ENCODE results near the gene PDGFC. TPM values are rescaled to one million over a fixed set of nuclear protein-coding genes. Genes with fewer than 3 reads are reported as not detected.

PDGFC gene
- polyA plus RNA-seq, 1 donor (not counting 4 experiments of a cell fraction or from before 2014, with no cell fraction given), result 29.7 TPM

DNA sequence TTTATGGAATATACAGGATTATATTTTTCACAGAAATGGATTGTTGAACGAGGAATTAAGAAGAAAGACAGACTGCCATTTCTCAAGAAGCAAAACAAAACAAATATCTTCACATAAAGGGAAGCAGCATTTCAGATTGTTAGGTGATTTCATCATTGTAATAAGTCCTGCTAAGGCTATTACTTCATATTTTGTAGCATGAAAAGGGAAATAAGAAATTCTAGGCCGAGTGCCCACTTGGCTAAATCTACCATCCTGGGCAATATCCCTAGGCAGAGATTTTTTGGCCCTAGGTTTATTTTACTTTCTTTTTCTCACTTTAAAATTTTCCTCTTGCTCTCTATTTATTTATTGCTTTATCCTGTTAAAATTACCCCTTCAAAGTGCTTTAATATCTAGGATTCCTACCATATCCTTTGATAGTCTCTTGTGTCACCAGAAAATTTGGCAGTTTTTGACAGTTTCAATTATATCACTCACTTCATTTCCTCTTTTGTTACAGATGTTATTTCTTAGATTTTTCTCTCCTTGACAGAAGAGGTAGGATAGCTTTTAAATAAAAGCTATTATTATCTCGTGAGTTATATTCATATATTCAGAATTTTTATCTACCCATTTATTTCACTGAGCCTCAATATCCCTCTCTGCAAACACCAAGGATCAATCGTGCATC, 142.3 kb downstream of the PDGFC start:
- Histone ChIP-seq H3K9ac (ENCODE audit: control insufficient read depth, extremely low read depth, insufficient read depth, low read length) (peak overlapping the region; percentile 18), H3K4me2 (ENCODE audit: control insufficient read depth, extremely low read depth, insufficient read depth, low read depth, low read length) (peak overlapping the region; percentile 71), H3K27me3 (ENCODE audit: control insufficient read depth, extremely low read depth, insufficient read depth, low read length) (no peaks in the 10 kb centered on the region), H3K36me3 (ENCODE audit: control insufficient read depth in 2 of 2, extremely low read depth in 1 of 2, insufficient read depth in 2 of 2, low read length in 2 of 2) (peaks cover 0 to 1% of the 10 kb centered on the region in 2 experiments), H3K9me1 (ENCODE audit: control insufficient read depth, extremely low read depth, insufficient read depth, low read length) (no peaks in the 10 kb centered on the region), H3K79me2 (ENCODE audit: control insufficient read depth, insufficient read depth, low read length) (no peaks in the 10 kb centered on the region), H3K4me1 (ENCODE audit: control insufficient read depth, extremely low read depth, insufficient read depth, low read length) (peaks cover 15% of the 10 kb centered on the region), H4K20me1 (ENCODE audit: control insufficient read depth, extremely low read depth, insufficient read depth, low read length) (no peaks in the 10 kb centered on the region), H3K27ac (ENCODE audit: control insufficient read depth, insufficient read depth, low read length) (peak overlapping the region; percentile 47), H3K4me3 (ENCODE audit: control insufficient read depth in 2 of 3, extremely low read depth in 1 of 3, insufficient read depth in 2 of 3, low read depth in 1 of 3, low read length in 3 of 3) (peak overlapping the region in 1 of 3 experiments; percentile 11), H2AFZ (ENCODE audit: control insufficient read depth, low read length) (no peak overlapping the region), H3K9me3 (ENCODE audit: control insufficient read depth, low read depth, low read length) (no peaks in the 10 kb centered on the region)
- FAIRE-seq (no peak), DNase-seq (ENCODE audit: low read depth, low spot score) (no peak)
- dilution Hi-C loops (cut with MboI; ENCODE audit: extremely low pct_ligation_motif_present, low sequenced_read_pairs), result no loop called here
- TF ChIP-seq, protein P1, sequence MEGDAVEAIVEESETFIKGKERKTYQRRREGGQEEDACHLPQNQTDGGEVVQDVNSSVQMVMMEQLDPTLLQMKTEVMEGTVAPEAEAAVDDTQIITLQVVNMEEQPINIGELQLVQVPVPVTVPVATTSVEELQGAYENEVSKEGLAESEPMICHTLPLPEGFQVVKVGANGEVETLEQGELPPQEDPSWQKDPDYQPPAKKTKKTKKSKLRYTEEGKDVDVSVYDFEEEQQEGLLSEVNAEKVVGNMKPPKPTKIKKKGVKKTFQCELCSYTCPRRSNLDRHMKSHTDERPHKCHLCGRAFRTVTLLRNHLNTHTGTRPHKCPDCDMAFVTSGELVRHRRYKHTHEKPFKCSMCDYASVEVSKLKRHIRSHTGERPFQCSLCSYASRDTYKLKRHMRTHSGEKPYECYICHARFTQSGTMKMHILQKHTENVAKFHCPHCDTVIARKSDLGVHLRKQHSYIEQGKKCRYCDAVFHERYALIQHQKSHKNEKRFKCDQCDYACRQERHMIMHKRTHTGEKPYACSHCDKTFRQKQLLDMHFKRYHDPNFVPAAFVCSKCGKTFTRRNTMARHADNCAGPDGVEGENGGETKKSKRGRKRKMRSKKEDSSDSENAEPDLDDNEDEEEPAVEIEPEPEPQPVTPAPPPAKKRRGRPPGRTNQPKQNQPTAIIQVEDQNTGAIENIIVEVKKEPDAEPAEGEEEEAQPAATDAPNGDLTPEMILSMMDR (optimal IDR thresholded peaks at IDR 0.05 in 1 of 3, IDR thresholded peaks at IDR 0.05 in 1 of 3, conservative IDR thresholded peaks at IDR 0.05 in 1 of 3; ENCODE audit: extremely low read depth in 1 of 3, insufficient read depth in 2 of 3, low read length in 3 of 3), result no peak
- no peak for TF ChIP-seq EZH2 (IDR thresholded peaks at IDR 0.05; ENCODE audit: low read length)

DNA sequence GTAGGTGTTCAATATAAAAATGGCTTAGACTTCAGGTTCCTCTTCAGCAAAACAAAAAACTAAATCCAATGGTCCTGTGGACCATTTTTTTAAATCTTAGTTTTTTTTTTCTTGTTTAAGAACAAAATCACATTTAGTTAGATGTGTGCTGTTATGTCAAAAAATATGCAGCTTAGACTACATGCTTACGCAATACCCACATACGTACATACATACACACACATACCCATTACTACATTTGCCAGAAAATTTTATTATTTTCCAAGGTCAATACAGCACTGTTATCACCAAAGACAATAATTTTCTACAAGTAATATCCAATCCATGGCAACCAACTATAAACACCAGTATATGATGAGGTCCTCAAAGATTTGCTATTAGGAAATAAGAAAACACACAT, 144.1 kb downstream of the PDGFC start:
- Histone ChIP-seq H3K9me1 (ENCODE audit: control insufficient read depth, extremely low read depth, insufficient read depth, low read length) (no peaks in the 10 kb centered on the region), H3K4me2 (ENCODE audit: control insufficient read depth, extremely low read depth, insufficient read depth, low read depth, low read length) (no peak overlapping the region), H3K9ac (ENCODE audit: control insufficient read depth, extremely low read depth, insufficient read depth, low read length) (no peak overlapping the region), H3K27me3 (ENCODE audit: control insufficient read depth, extremely low read depth, insufficient read depth, low read length) (no peaks in the 10 kb centered on the region), H3K4me3 (ENCODE audit: control insufficient read depth in 2 of 3, extremely low read depth in 1 of 3, insufficient read depth in 2 of 3, low read depth in 1 of 3, low read length in 3 of 3) (no peak overlapping the region), H4K20me1 (ENCODE audit: control insufficient read depth, extremely low read depth, insufficient read depth, low read length) (no peaks in the 10 kb centered on the region), H3K36me3 (ENCODE audit: control insufficient read depth in 2 of 2, extremely low read depth in 1 of 2, insufficient read depth in 2 of 2, low read length in 2 of 2) (peaks cover 0 to 1% of the 10 kb centered on the region in 2 experiments), H2AFZ (ENCODE audit: control insufficient read depth, low read length) (no peak overlapping the region), H3K4me1 (ENCODE audit: control insufficient read depth, extremely low read depth, insufficient read depth, low read length) (peaks cover 24% of the 10 kb centered on the region), H3K79me2 (ENCODE audit: control insufficient read depth, insufficient read depth, low read length) (peaks cover 8% of the 10 kb centered on the region), H3K27ac (ENCODE audit: control insufficient read depth, insufficient read depth, low read length) (no peak overlapping the region), H3K9me3 (ENCODE audit: control insufficient read depth, low read depth, low read length) (no peaks in the 10 kb centered on the region)
- DNase-seq (ENCODE audit: low read depth, low spot score) (no peak), FAIRE-seq (no peak)
- dilution Hi-C loops (cut with MboI; ENCODE audit: extremely low pct_ligation_motif_present, low sequenced_read_pairs), result no loop called here
- TF ChIP-seq EZH2 (IDR thresholded peaks at IDR 0.05; ENCODE audit: low read length), result no peak
- TF ChIP-seq, protein P1 (optimal IDR thresholded peaks at IDR 0.05 in 1 of 3, IDR thresholded peaks at IDR 0.05 in 1 of 3, conservative IDR thresholded peaks at IDR 0.05 in 1 of 3; ENCODE audit: extremely low read depth in 1 of 3, insufficient read depth in 2 of 3, low read length in 3 of 3), result no peak

Data from keratinocyte (primary cell).